Endodermal cell (in vitro differentiated cells): ENCODE measurements around the gene F11R. TPM values are rescaled to one million over a fixed set of nuclear protein-coding genes. Genes with fewer than 3 reads are reported as not detected.
"Not testable (repeated sequence)": the region's sequence is repeated elsewhere in the genome, so short reads cannot be mapped to it uniquely, and the experiment has no call there.

ENCODE experiments used
- DNase-seq: peaks from one replicate; pipeline ENCODE4 v3.0.0-alpha.2; 2017
- H3K27ac ChIP-seq: 2 replicates; pipeline ENCODE4 v1.5.1; 2013; ENCODE audit warnings: mild to moderate bottlenecking, low read depth, low read length, moderate library complexity
- H3K27me3 ChIP-seq: 2 replicates; pipeline ENCODE4 v1.6.1; 2013; ENCODE audit warnings: mild to moderate bottlenecking, low read length, moderate library complexity; ENCODE audit not compliant: insufficient read depth, control insufficient read depth, poor library complexity, severe bottlenecking
- H3K36me3 ChIP-seq: 2 replicates; pipeline ENCODE4 v1.7.0; 2013; ENCODE audit warnings: mild to moderate bottlenecking, low read length, moderate library complexity; ENCODE audit not compliant: control insufficient read depth, insufficient read depth
- H3K4me1 ChIP-seq: one replicate; pipeline ENCODE4 v1.7.0; 2013; ENCODE audit warnings: low read length; ENCODE audit not compliant: control insufficient read depth, insufficient read depth
- H3K4me3 ChIP-seq: 2 replicates; pipeline ENCODE4 v1.5.1; 2013; ENCODE audit warnings: mild to moderate bottlenecking, low read length, moderate library complexity
- H3K9ac ChIP-seq: 2 replicates; pipeline ENCODE4 v1.6.1; 2013; ENCODE audit warnings: mild to moderate bottlenecking, low read length, moderate library complexity; ENCODE audit not compliant: poor library complexity, severe bottlenecking; ENCODE audit errors: extremely low read depth
- H3K9me3 ChIP-seq: 2 replicates; pipeline ENCODE4 v1.6.1; 2013; ENCODE audit warnings: mild to moderate bottlenecking, low read length, moderate library complexity; ENCODE audit not compliant: control insufficient read depth
- H3K27ac Mint-ChIP-seq: 2 replicates; pipeline ENCODE4 v1.8.0; 2020; ENCODE audit warnings: mixed read lengths
- H3K27me3 Mint-ChIP-seq: 2 replicates; pipeline ENCODE4 v1.8.0; 2021; ENCODE audit warnings: mild to moderate bottlenecking, mixed read lengths; ENCODE audit not compliant: insufficient read depth
- H3K36me3 Mint-ChIP-seq: 2 replicates; pipeline ENCODE4 v1.8.0; 2020; ENCODE audit warnings: low read depth, mixed read lengths
- H3K4me1 Mint-ChIP-seq: 2 replicates; pipeline ENCODE4 v1.8.0; 2020; ENCODE audit warnings: mixed read lengths
- H3K4me3 Mint-ChIP-seq: 2 replicates; pipeline ENCODE4 v1.8.0; 2020; ENCODE audit warnings: mild to moderate bottlenecking, moderate library complexity, mixed read lengths
- H3K9me3 Mint-ChIP-seq: 2 replicates; pipeline ENCODE4 v1.8.0; 2020; ENCODE audit warnings: mild to moderate bottlenecking, mixed read lengths
- WGBS, 2 experiments: methylation state at CpG; one replicate each; pipeline versions ENCODE4 v1.1.5 to v1.1.7; 2013; ENCODE audit warnings: missing lambda C conversion rate in 2 of 2, mixed read lengths in 1 of 2; ENCODE audit not compliant: insufficient coverage in 1 of 2, insufficient read length in 1 of 2; 5-methylcytosine and 5-hydroxymethylcytosine counted together
- total RNA-seq, 2 donors: library from RNA; stranded (reverse); fragmentation: NEBNext Ultra II Directional in 1 of 2; extraction: Animal tissue kit (Norgen Biotek cat#: 25700) in 1 of 2; gene quantifications; 2 replicates in 1 of 2; 3 replicates in 1 of 2; pipeline ENCODE4 v1.2.1, GENCODE V29; 2021
- TF ChIP-seq, protein P1 (sequence below): fragments of 200-600 bp; sonication (generic); conservative IDR thresholded peaks from 2 replicates; pipeline ENCODE4 v1.5.0; 2021; ENCODE audit warnings: antibody characterized with exemption, mild to moderate bottlenecking

The F11R gene
- total RNA-seq, 2 donors from 2014 or later: 190 to 226 TPM

GRCh38 chr1:160950657-160951056, 70.3 kb downstream of the F11R start:
- Mint-ChIP-seq H3K4me3 (peak overlapping the region; percentile 62), H3K27ac (peak overlapping the region; percentile 94), H3K36me3 (peaks cover 20% of the 10 kb centered on the region), H3K9me3 (no peaks in the 10 kb centered on the region), H3K27me3 (no peaks in the 10 kb centered on the region), H3K4me1 (peaks cover 52% of the 10 kb centered on the region)
- Histone ChIP-seq H3K36me3 (peaks cover 4% of the 10 kb centered on the region), H3K9ac (peak overlapping the region; percentile 11), H3K27ac (no peak overlapping the region), H3K4me1 (peaks cover 5% of the 10 kb centered on the region), H3K27me3 (no peaks in the 10 kb centered on the region), H3K9me3 (no peaks in the 10 kb centered on the region), H3K4me3 (peak overlapping the region; percentile 75)
- TF ChIP-seq, protein P1, sequence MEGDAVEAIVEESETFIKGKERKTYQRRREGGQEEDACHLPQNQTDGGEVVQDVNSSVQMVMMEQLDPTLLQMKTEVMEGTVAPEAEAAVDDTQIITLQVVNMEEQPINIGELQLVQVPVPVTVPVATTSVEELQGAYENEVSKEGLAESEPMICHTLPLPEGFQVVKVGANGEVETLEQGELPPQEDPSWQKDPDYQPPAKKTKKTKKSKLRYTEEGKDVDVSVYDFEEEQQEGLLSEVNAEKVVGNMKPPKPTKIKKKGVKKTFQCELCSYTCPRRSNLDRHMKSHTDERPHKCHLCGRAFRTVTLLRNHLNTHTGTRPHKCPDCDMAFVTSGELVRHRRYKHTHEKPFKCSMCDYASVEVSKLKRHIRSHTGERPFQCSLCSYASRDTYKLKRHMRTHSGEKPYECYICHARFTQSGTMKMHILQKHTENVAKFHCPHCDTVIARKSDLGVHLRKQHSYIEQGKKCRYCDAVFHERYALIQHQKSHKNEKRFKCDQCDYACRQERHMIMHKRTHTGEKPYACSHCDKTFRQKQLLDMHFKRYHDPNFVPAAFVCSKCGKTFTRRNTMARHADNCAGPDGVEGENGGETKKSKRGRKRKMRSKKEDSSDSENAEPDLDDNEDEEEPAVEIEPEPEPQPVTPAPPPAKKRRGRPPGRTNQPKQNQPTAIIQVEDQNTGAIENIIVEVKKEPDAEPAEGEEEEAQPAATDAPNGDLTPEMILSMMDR: no peak
- no peak for DNase-seq
- 88% methylated on average over 3 of the region's 3 CpGs; no CpG with 5 or more reads in 1 of the 2 experiments for WGBS, 2 experiments

DNA sequence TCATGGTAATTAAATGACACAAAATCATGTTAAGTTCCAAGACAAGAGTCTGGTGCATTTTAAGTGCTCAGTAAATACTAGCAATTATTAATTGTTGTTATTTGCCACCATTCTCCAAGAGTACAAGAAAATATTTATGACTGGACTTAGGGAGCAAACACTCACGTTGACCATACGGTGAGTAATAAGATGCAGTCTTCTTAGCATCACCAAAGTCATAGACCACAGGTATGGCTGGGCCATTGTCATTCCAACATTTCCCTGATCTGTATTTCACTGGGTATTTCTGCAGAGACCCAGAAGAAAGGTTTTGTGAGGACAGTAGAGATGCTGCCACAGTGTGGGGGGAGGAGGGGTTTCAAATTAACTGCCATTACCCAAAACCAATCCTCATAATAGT, 71.1 kb downstream of the F11R start:
- Mint-ChIP-seq H3K4me3 (peak overlapping the region; percentile 62), H3K4me1 (peaks cover 52% of the 10 kb centered on the region), H3K36me3 (peaks cover 27% of the 10 kb centered on the region), H3K27me3 (no peaks in the 10 kb centered on the region), H3K27ac (peak overlapping the region; percentile 94), H3K9me3 (no peaks in the 10 kb centered on the region)
- TF ChIP-seq, protein P1: no peak
- peak overlapping the region; percentile 11 for H3K9ac ChIP-seq
- no peak overlapping the region for H3K27ac ChIP-seq
- peaks cover 5% of the 10 kb centered on the region for H3K4me1 ChIP-seq
- DNase-seq: no peak
- peaks cover 6% of the 10 kb centered on the region for H3K9me3 ChIP-seq
- peak overlapping the region; percentile 75 for H3K4me3 ChIP-seq
- no peaks in the 10 kb centered on the region for H3K27me3 ChIP-seq
- H3K36me3 ChIP-seq: peaks cover 11% of the 10 kb centered on the region
- WGBS, 2 experiments: 85 to 86% methylated on average over 2 of the region's 2 CpGs

DNA sequence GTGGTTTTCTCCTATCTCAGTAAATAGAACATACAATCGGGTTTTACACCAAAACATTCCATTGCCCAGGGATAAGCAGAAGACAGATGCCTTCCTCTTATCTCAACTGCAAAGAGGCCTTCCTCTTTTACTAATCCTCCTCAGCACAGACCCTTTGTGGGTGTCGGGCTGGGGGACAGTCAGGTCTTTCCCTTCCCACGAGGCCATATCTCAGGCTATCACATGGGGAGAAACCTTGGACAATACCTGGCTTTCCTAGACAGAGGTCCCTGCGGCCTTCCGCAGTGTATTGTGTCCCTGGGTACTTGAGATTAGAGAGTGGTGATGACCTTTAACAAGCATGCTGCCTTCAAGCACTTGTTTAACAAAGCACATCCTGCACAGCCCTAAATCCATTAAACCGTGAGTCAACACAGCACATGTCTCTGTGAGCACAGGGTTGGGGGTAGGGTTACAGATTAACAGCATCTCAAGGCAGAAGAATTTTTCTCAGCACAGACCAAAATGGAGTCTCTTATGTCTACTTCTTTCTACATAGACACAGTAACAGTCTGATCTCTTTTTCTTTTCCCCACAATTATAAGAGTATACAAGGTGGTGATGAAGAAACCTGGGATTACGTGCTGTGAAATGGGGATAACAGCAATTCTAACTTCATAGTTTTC, 71.6 kb downstream of the F11R start:
- WGBS, 2 experiments: 58% methylated on average over 2 of the region's 7 CpGs; no CpG with 5 or more reads in 1 of the 2 experiments
- H3K4me1 ChIP-seq, H3K27ac ChIP-seq, H3K27me3 Mint-ChIP-seq, DNase-seq, H3K27me3 ChIP-seq, H3K9me3 Mint-ChIP-seq, H3K9me3 ChIP-seq: not testable (repeated sequence)
- H3K36me3 ChIP-seq: peaks cover 17% of the 10 kb centered on the region
- Mint-ChIP-seq H3K4me1 (peaks cover 46% of the 10 kb centered on the region), H3K4me3 (peak overlapping the region; percentile 62), H3K36me3 (peaks cover 33% of the 10 kb centered on the region), H3K27ac (peak overlapping the region; percentile 94)
- peak overlapping the region; percentile 11 for H3K9ac ChIP-seq
- H3K4me3 ChIP-seq: peak overlapping the region; percentile 75
